H1 (cell line): ENCODE measurements around the gene NECTIN1. TPM values are rescaled to one million over a fixed set of nuclear protein-coding genes. Genes with fewer than 3 reads are reported as not detected.
A peak's percentile ranks its signal among the peaks of the same experiment; 100 is the strongest.

Source experiments
- CTCF ChIA-PET: fragments of 300-600 bp; sonication (Branson Sonifier 250); formaldehyde crosslinking; loops from one replicate; lab custom pipeline; 2021; ENCODE audit not compliant: partially characterized antibody; lab: Charles Lee
- POLR2A ChIA-PET: fragments of 300-600 bp; sonication (Branson Sonifier 250); formaldehyde crosslinking; loops from one replicate; lab custom pipeline; 2021; ENCODE audit warnings: inconsistent platforms; ENCODE audit not compliant: partially characterized antibody; lab: Charles Lee
- DNase-seq, 2 experiments: peaks; one replicate each; pipeline versions ENCODE4 v3.0.0 to v3.0.0-alpha.2; 2010 to 2022; ENCODE audit warnings: low spot score in 2 of 2, low read depth in 1 of 2, mixed read lengths in 1 of 2
- FAIRE-seq: peaks from 2 replicates; lab custom pipeline; 2011; peaks lifted over from hg19 to GRCh38; lab: Jason Lieb, UNC
- H2AFZ ChIP-seq: 2 replicates; pipeline ENCODE4 v1.8.1; 2012; ENCODE audit warnings: low read length, inconsistent platforms
- H2AK5ac ChIP-seq: 2 replicates; pipeline ENCODE4 v1.6.1; 2013; ENCODE audit warnings: low read depth, low read length
- H2BK120ac ChIP-seq: replicated peaks from 2 replicates; pipeline ENCODE3; 2013; ENCODE audit warnings: low read depth, low read length, inconsistent platforms
- H2BK12ac ChIP-seq: 2 replicates; pipeline ENCODE4 v1.6.1; 2013; ENCODE audit warnings: low read depth, low read length
- H2BK15ac ChIP-seq: 2 replicates; pipeline ENCODE4 v1.6.1; 2013; ENCODE audit warnings: low read length
- H2BK20ac ChIP-seq: 2 replicates; pipeline ENCODE4 v1.6.1; 2013; ENCODE audit warnings: low read length
- H2BK5ac ChIP-seq: 2 replicates; pipeline ENCODE4 v1.6.1; 2013; ENCODE audit warnings: low read depth, low read length
- H3K14ac ChIP-seq: 2 replicates; pipeline ENCODE4 v1.6.1; 2013; ENCODE audit warnings: inconsistent platforms; ENCODE audit not compliant: insufficient read length
- H3K18ac ChIP-seq: 2 replicates; pipeline ENCODE4 v1.6.1; 2013; ENCODE audit warnings: low read length; ENCODE audit errors: extremely low read depth
- H3K23ac ChIP-seq: 2 replicates; pipeline ENCODE4 v1.6.1; 2013; ENCODE audit warnings: inconsistent platforms; ENCODE audit not compliant: insufficient read length
- H3K23me2 ChIP-seq: 2 replicates; pipeline ENCODE4 v1.6.1; 2013; ENCODE audit warnings: low read depth, low read length
- H3K27ac ChIP-seq: 2 replicates; pipeline ENCODE4 v1.6.1; 2011; ENCODE audit warnings: low read depth, low read length, inconsistent platforms
- H3K27me3 ChIP-seq, 4 experiments: replicated peaks in 1 of 4; 1 replicate in 1 of 4; 2 replicates in 3 of 4; pipeline versions ENCODE4 v1.6.1 to v1.8.1; 2011 to 2013; ENCODE audit warnings: low read length in 3 of 4, mild to moderate bottlenecking in 3 of 4, inconsistent platforms in 2 of 4, mixed read lengths in 2 of 4, moderate library complexity in 1 of 4; ENCODE audit not compliant: control insufficient read depth in 3 of 4, insufficient read depth in 3 of 4; ENCODE audit errors: extremely low read depth in 1 of 4
- H3K36me3 ChIP-seq, 4 experiments: 2 replicates each; pipeline versions ENCODE4 v1.6.1 to v1.8.1; 2011 to 2013; ENCODE audit warnings: mild to moderate bottlenecking in 4 of 4, low read length in 3 of 4, moderate library complexity in 2 of 4, control low read depth in 1 of 4, inconsistent platforms in 1 of 4; ENCODE audit not compliant: insufficient read depth in 4 of 4, control insufficient read depth in 2 of 4
- H3K4ac ChIP-seq: replicated peaks from 2 replicates; pipeline ENCODE3; 2013; ENCODE audit warnings: low read length, low read depth, mixed read lengths, inconsistent platforms; ENCODE audit not compliant: insufficient read length
- H3K4me1 ChIP-seq, 4 experiments: replicated peaks in 1 of 4; 1 replicate in 1 of 4; 2 replicates in 3 of 4; pipeline versions ENCODE4 v1.6.1 to v1.8.1; 2011 to 2013; ENCODE audit warnings: low read length in 3 of 4, inconsistent platforms in 2 of 4, mixed read lengths in 1 of 4; ENCODE audit not compliant: insufficient read depth in 4 of 4, control insufficient read depth in 3 of 4
- H3K4me2 ChIP-seq, 2 experiments: 2 replicates each; pipeline versions ENCODE4 v1.6.1 to v1.8.1; 2011 to 2013; ENCODE audit warnings: low read depth in 2 of 2, low read length in 2 of 2, control low read depth in 1 of 2, inconsistent platforms in 1 of 2, mild to moderate bottlenecking in 1 of 2; ENCODE audit not compliant: insufficient read depth in 1 of 2
- H3K4me3 ChIP-seq, 4 experiments: fragments of 200-600, 300-600 bp in 1 of 4; sonication (generic), shearing (Covaris generic), sonication (Bioruptor Twin) in 1 of 4; 2 replicates each; pipeline versions ENCODE4 v1.5.1 to v1.8.1; 2011 to 2016; ENCODE audit warnings: low read length in 4 of 4, low read depth in 3 of 4, control low read depth in 2 of 4, inconsistent platforms in 2 of 4, mild to moderate bottlenecking in 2 of 4, mixed read lengths in 1 of 4, moderate library complexity in 1 of 4; ENCODE audit not compliant: insufficient read depth in 2 of 4; ENCODE audit errors: extremely low read depth in 1 of 4
- H3K56ac ChIP-seq: replicated peaks from 2 replicates; pipeline ENCODE3; 2013; ENCODE audit warnings: low read depth, mild to moderate bottlenecking, mixed read lengths, low read length, inconsistent platforms; ENCODE audit not compliant: insufficient read length
- H3K79me1 ChIP-seq: 2 replicates; pipeline ENCODE4 v1.6.1; 2013; ENCODE audit warnings: low read depth, low read length, control low read depth
- H3K79me2 ChIP-seq, 2 experiments: 2 replicates each; pipeline versions ENCODE4 v1.6.1 to v1.8.1; 2012 to 2013; ENCODE audit warnings: low read length in 2 of 2, mild to moderate bottlenecking in 2 of 2, inconsistent platforms in 1 of 2; ENCODE audit not compliant: insufficient read depth in 2 of 2, control insufficient read depth in 1 of 2
- H3K9ac ChIP-seq, 4 experiments: replicated peaks in 1 of 4; 1 replicate in 1 of 4; 2 replicates in 3 of 4; pipeline versions ENCODE4 v1.6.1 to v1.8.1; 2011 to 2013; ENCODE audit warnings: low read depth in 3 of 4, low read length in 3 of 4, control low read depth in 2 of 4, mild to moderate bottlenecking in 2 of 4, moderate library complexity in 2 of 4, inconsistent platforms in 1 of 4; ENCODE audit errors: extremely low read depth in 1 of 4
- H3K9me3 ChIP-seq, 2 experiments: 2 replicates each; pipeline versions ENCODE4 v1.6.1 to v1.8.1; 2012 to 2013; ENCODE audit warnings: mild to moderate bottlenecking in 2 of 2, moderate library complexity in 2 of 2, control low read depth in 1 of 2, inconsistent platforms in 1 of 2, low read depth in 1 of 2, low read length in 1 of 2, mixed read lengths in 1 of 2; ENCODE audit not compliant: insufficient read depth in 2 of 2
- H4K20me1 ChIP-seq, 2 experiments: replicated peaks in 1 of 2; 2 replicates each; pipeline versions ENCODE3 to v1.8.1; 2011 to 2013; ENCODE audit warnings: inconsistent platforms in 2 of 2, low read length in 2 of 2, mild to moderate bottlenecking in 1 of 2; ENCODE audit not compliant: insufficient read depth in 2 of 2, control insufficient read depth in 1 of 2
- H4K5ac ChIP-seq: 2 replicates; pipeline ENCODE4 v1.6.1; 2013; ENCODE audit warnings: low read length, low read depth, mixed read lengths, inconsistent platforms; ENCODE audit not compliant: insufficient read length
- H4K8ac ChIP-seq: 2 replicates; pipeline ENCODE4 v1.8.0; 2013; ENCODE audit warnings: mild to moderate bottlenecking, moderate library complexity, low read length, inconsistent platforms; ENCODE audit not compliant: insufficient read depth; ENCODE audit errors: extremely low read depth
- H4K91ac ChIP-seq: replicated peaks from 2 replicates; pipeline ENCODE3; 2013; ENCODE audit warnings: low read length, mixed read lengths, inconsistent platforms; ENCODE audit not compliant: insufficient read length
- BRCA1 ChIP-seq: IDR thresholded peaks from 2 replicates; pipeline ENCODE4 v1.6.1; 2012; ENCODE audit warnings: low read depth, low read length, improper control_type of control experiment
- CHD2 ChIP-seq: IDR thresholded peaks from 2 replicates; pipeline ENCODE4 v1.6.1; 2012; ENCODE audit warnings: low read length, improper control_type of control experiment
- EGR1 ChIP-seq: IDR thresholded peaks from 2 replicates; pipeline ENCODE4 v1.6.1; 2011; ENCODE audit warnings: low read depth, low read length, borderline replicate concordance
- FOSL1 ChIP-seq: IDR thresholded peaks from 2 replicates; pipeline ENCODE4 v1.6.1; 2011; ENCODE audit warnings: mild to moderate bottlenecking, low read depth, low read length, moderate library complexity; ENCODE audit not compliant: insufficient read depth
- GTF2F1 ChIP-seq: IDR thresholded peaks from 2 replicates; pipeline ENCODE4 v1.6.1; 2012; ENCODE audit warnings: low read depth, low read length, improper control_type of control experiment, borderline replicate concordance
- WGBS, 2 experiments: shearing (Covaris generic) in 1 of 2; methylation state at CpG; one replicate each; pipeline versions ENCODE4 v1.1.6 to v1.1.7; 2013 to 2015; ENCODE audit warnings: low lambda C conversion rate in 2 of 2, mixed read lengths in 2 of 2, inconsistent platforms in 1 of 2, low coverage in 1 of 2, missing lambda C conversion rate in 1 of 2; ENCODE audit not compliant: insufficient replicate concordance in 2 of 2, insufficient coverage in 1 of 2, insufficient read length in 1 of 2; ENCODE audit errors: extremely low coverage in 1 of 2, missing lambda C conversion rate in 1 of 2; 5-methylcytosine and 5-hydroxymethylcytosine counted together
- polyA plus RNA-seq, 7 experiments: library from polyadenylated mRNA; depleted of rRNA in 3 of 7; stranded (reverse) in 5 of 7; unstranded in 2 of 7; fragments of >200 nt in 5 of 7; fragments of 200-250 nt in 2 of 7; gene quantifications; 1 replicate in 5 of 7; 2 replicates in 1 of 7; 4 replicates in 1 of 7; pipeline versions ENCODE4 v1.2.1 to v1.2.3, GENCODE V29; 2011 to 2013; ENCODE audit warnings: missing spikeins in 2 of 7, mixed read lengths in 2 of 7
- total RNA-seq: library from RNA; stranded (reverse); fragmentation: NEBNext Ultra II Directional; extraction: Animal tissue kit (Norgen Biotek cat#: 25700); gene quantifications from 2 replicates; pipeline ENCODE4 v1.2.1, GENCODE V29; 2021

Gene NECTIN1
- total and polyA plus RNA-seq, 2 of the 8 experiments (the other 6 are each of a cell fraction or from before 2014, with no cell fraction given), result 43.2 to 97.7 TPM

DNA sequence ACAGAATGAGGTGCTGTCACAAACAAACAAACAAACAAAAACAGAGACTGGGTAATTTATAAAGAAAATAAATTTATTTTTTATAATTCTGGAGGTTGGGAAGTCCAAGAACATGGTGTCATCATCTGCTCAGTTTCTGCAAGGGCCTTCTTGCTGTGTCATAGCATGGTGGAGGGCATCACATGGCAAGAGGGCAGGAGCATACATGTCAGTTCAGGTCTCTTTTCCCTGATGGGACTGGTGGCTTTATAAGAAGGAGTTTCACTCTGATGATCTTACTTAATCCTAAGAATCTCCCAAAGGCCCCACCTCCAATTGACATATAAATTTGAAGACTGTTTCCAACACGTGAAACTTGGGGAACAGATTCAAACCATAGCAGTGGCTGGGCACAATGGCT lies 135.7 kb downstream of the NECTIN1 start:
- no peaks in the 10 kb centered on the region for H3K79me2 ChIP-seq
- H3K9me3 ChIP-seq, result no peaks in the 10 kb centered on the region
- H2BK5ac ChIP-seq, result no peak overlapping the region
- H2BK120ac ChIP-seq, result no peak overlapping the region
- FAIRE-seq (no peak), DNase-seq (no peak)
- no peaks in the 10 kb centered on the region for H3K79me1 ChIP-seq
- H2AK5ac ChIP-seq, result peak overlapping the region; percentile 9; the same call in 1 of the 2 replicates
- H3K4me2 ChIP-seq, result no peak overlapping the region
- no peak overlapping the region for H4K8ac ChIP-seq
- H3K4ac ChIP-seq, result no peak overlapping the region
- no peak overlapping the region for H3K14ac ChIP-seq
- H3K4me1 ChIP-seq, result peaks cover 0 to 15% (median 7%) of the 10 kb centered on the region in 4 experiments; a peak in 4 of 7 replicates
- H3K9ac ChIP-seq, result no peak overlapping the region
- TF ChIP-seq BRCA1 (no peak), EGR1 (no peak), CHD2 (no peak), GTF2F1 (no peak), FOSL1 (no peak)
- no peak overlapping the region for H2BK15ac ChIP-seq
- H3K23me2 ChIP-seq, result no peaks in the 10 kb centered on the region
- no peak overlapping the region for H4K5ac ChIP-seq
- no peak overlapping the region for H3K56ac ChIP-seq
- H3K4me3 ChIP-seq, result no peak overlapping the region
- no peak overlapping the region for H3K18ac ChIP-seq
- ChIA-PET POLR2A (interaction anchor here (1.0 kb wide), 1 partner anchor 9 kb away, joined by 5 read pairs; no protein-coding TSS in a partner anchor), CTCF (interaction anchor here (1.1 kb wide), 1 partner anchor 10 kb away, joined by 4 read pairs; no protein-coding TSS in a partner anchor)
- no peaks in the 10 kb centered on the region for H3K36me3 ChIP-seq
- no peak overlapping the region for H2AFZ ChIP-seq
- H4K20me1 ChIP-seq, result no peaks in the 10 kb centered on the region
- no peak overlapping the region for H4K91ac ChIP-seq
- H3K23ac ChIP-seq, result no peak overlapping the region
- peaks cover 0 to 2% (median 0%) of the 10 kb centered on the region in 4 experiments; a peak in 1 of 7 replicates for H3K27me3 ChIP-seq
- H2BK20ac ChIP-seq, result no peak overlapping the region
- H3K27ac ChIP-seq, result no peak overlapping the region
- H2BK12ac ChIP-seq, result no peak overlapping the region
- WGBS, 2 experiments, result 90% methylated on average over 1 of the region's 1 CpG; no CpG with 5 or more reads in 1 of the 2 experiments
